Measurements from ENCODE around the gene S100A7A.

DNA sequence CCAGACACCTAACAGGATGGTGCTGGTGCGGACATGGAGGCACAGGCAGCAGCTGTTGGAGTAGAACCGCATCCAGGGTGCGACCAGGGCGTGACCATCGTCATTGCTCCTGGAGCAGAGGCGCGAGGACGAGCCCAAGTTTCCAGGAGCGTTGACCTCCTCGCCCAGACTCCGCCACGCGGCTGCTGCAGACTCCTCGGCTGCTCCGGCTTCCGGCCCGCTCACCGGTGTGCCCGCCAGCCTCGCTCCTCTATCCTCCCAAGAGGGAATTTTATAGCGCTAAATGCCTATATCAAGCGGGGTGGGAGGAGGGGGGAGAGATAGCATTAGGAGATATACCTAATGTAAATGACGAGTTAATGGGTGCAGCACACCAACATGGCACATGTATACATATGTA lies 35.6 kb upstream of the S100A7A start:
- TF ChIP-seq POLR2A (IDR thresholded peaks at IDR 0.05) (no peak), CTCF (IDR thresholded peaks at IDR 0.05) (no peak)

Data from body of pancreas (tissue), 4 donors.